Stimulated activated naive CD8-positive, alpha-beta T cell treated with anti-CD3 and anti-CD28 coated beads, Interleukin-15, amount 100 ng/mL, for 72 hours (primary cell): Measurements from ENCODE around the gene CCDC15.
A peak's percentile ranks its signal among the peaks of the same experiment; 100 is the strongest.

Source experiments
- ATAC-seq: fragments of 150-1000 bp; cut with Tn5 transposase; 2 replicates; pipeline ENCODE4 v1.10.0; 2021; ENCODE audit warnings: mild to moderate bottlenecking, moderate library complexity
- DNase-seq, 2 donors: peaks; one replicate each; pipeline ENCODE4 v3.0.0; 2021 to 2022
- H3K27ac Mint-ChIP-seq, 2 donors: one replicate each; pipeline ENCODE4 v1.8.0; 2022; ENCODE audit warnings: mild to moderate bottlenecking in 2 of 2, mixed read lengths in 2 of 2, moderate library complexity in 2 of 2
- H3K27me3 Mint-ChIP-seq: one replicate; pipeline ENCODE4 v1.8.0; 2022; ENCODE audit warnings: mixed read lengths
- H3K4me1 Mint-ChIP-seq: one replicate; pipeline ENCODE4 v1.8.0; 2022; ENCODE audit warnings: mild to moderate bottlenecking, mixed read lengths
- H3K4me3 Mint-ChIP-seq, 2 donors: one replicate each; pipeline ENCODE4 v1.8.0; 2022; ENCODE audit warnings: mild to moderate bottlenecking in 2 of 2, mixed read lengths in 2 of 2, moderate library complexity in 1 of 2
- H3K9me3 Mint-ChIP-seq, 2 donors: one replicate each; pipeline ENCODE4 v1.8.0; 2022; ENCODE audit warnings: mixed read lengths in 2 of 2

Gene CCDC15

DNA sequence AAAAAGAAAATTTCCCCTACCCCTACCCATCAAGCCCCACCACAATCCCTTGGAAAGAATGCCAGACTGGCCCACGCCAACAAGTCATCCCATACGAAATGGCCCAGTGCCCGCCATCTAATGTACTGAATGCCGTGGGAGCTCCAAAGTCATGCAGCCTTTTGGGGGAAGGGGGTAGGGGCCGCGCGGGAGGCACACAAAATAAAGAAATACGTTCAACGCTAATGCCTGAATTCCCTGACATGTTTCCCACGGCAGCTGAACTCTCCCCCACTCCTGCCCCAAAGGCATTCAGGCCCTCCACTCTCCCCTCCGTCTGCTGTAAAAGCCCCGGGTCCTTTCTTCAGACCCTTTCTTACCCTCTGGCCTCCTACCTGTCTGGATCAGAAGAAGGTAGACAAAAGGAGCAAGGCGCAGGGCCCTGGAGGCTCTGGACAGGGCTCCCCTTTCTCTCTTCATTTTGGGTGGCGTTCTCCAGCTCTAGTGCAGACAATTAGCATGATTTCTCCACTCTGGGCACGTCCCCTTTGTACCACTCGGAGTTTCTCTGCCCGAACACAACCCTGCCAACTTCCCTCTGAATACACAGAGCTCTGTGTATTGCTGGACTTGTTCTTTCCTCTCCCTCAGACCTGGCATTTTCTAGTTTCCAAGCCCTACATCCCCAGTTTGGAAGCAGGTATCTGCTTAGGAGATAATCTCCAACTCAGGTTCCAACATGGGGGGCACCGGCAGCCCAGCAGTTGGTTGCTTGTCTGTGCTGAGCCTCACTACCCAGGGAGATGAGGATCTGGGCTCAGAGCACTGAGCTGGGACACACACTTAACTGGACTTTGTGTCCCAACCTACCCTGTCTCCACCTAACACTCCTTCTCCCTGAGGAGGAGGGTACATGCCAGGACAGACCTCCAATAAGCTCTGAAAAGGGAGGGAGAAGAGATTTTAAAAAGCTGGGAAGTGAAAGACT is 18.2 kb upstream of the CCDC15 start, which contains the start of gene HEPACAM:
Gene HEPACAM (minus strand): TSS at position 500 of the 967 bp plus-strand sequence. CDS start 41 bp downstream, at position 459.
- H3K4me3 Mint-ChIP-seq = no peak within 1 kb of the TSS
- H3K27ac Mint-ChIP-seq = peak within 1 kb of the TSS in 1 of 2 donors; percentile 47
- H3K4me1 Mint-ChIP-seq = peaks cover 7% of the 10 kb centered on the region
- ATAC-seq (no peak), DNase-seq (no peak)
- H3K27me3 Mint-ChIP-seq = no peaks in the 10 kb centered on the region
- H3K9me3 Mint-ChIP-seq = no peaks in the 10 kb centered on the region

DNA sequence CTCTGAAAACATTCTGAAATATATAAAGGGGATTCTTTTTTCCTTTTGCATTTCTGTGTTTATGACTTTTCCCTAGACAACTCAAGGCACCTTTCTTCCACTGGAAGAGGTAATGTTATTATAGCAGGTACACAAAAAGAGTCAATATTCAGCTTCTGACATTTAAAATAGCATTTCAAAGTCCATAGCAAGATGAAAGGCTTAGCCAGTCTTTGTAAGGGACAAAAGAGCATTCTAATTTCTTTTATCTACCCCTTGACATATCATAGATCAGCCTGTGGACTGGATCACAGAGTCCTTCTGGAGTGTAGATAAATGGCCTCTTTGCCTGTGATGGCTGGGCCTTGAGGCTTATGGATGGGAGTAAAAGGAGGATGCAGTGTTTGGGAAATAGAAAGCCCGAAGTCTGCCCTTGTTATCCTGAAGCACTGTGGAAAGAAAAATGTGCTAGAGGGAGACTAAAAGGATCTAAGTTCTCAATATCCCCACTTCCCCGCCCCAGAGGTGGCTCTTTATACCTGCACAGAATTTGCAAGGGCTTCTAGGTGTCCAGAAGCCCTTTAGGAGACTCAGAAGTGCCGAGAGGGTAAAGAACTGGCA is 16.6 kb upstream of the CCDC15 start:
- Mint-ChIP-seq H3K27me3 (no peaks in the 10 kb centered on the region), H3K4me3 (no peak overlapping the region), H3K27ac (no peak overlapping the region), H3K4me1 (peaks cover 6% of the 10 kb centered on the region), H3K9me3 (no peaks in the 10 kb centered on the region)
- ATAC-seq = no peak
- DNase-seq = no peak

DNA sequence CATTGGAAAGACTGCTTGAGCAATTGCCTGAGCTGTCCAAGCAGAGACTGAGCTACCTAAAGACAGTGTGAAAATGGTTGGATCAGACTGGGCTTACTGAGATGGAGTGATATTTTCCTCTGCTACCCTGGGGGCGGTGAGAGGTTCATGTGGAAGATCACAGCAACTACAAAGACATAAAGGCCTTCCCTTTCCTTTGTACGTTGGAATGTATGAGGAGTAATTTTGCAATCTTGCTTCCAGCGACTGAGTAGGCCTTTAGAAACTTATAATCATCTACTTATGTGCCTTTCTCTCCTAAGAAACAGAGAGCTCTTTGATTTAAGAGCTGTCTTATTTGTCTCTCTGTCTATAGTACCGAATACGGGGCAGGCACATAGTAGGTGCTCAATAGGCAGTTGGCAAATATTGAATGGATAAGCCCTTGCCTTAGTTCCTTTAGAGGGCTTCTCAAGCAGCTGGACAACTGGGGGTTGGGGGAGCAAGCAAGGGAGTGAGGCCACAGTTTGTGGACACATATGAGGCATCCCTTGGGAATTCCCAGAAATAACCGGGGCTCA is 15.7 kb upstream of the CCDC15 start:
- no peak overlapping the region for H3K27ac Mint-ChIP-seq
- no peaks in the 10 kb centered on the region for H3K9me3 Mint-ChIP-seq
- H3K4me1 Mint-ChIP-seq = peaks cover 14% of the 10 kb centered on the region
- ATAC-seq (no peak), DNase-seq (no peak)
- no peak overlapping the region for H3K4me3 Mint-ChIP-seq
- H3K27me3 Mint-ChIP-seq = no peaks in the 10 kb centered on the region

DNA sequence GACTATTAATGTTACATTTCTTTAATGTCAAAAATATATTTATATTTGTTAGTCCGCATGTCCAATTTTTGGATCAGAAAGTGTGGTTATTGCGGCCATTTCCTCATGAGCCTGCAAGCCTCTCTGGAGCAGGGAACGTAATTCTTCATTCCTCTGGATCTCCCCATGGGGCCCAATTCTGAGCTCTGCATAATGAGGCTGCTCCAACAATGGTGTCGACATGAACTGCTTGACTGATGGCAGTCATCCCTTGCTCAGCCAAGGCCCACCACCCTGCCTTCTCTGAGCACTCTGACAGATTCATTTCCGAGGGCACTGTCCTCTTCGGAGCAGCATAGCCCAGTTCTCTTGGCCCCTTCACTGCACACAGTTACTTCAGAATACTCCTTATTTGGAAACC is 15.0 kb upstream of the CCDC15 start:
- Mint-ChIP-seq H3K9me3 (no peaks in the 10 kb centered on the region), H3K27ac (no peak overlapping the region), H3K4me3 (no peak overlapping the region), H3K27me3 (no peaks in the 10 kb centered on the region), H3K4me1 (peaks cover 21% of the 10 kb centered on the region)
- no peak for ATAC-seq
- no peak for DNase-seq

DNA sequence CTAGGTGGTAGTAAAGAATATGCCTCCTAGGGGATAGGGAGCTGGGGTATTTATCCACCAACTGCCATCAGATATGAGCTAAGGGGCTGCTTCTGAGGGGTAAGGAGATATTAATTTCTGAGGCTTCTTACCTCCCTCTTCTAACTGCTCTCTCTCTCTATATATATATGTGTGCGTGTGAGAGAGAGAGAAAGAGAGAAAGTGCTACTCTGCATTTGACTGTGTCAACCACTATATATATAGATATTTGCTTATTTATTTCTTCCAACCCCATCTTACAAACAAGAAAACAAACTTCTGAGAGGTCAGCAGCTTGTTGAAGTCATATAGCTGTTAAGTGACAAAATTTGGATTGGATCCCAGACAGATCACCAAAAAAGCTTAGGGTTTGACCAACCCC is 12.3 kb upstream of the CCDC15 start:
- H3K4me3 Mint-ChIP-seq = no peak overlapping the region
- no peaks in the 10 kb centered on the region for H3K27me3 Mint-ChIP-seq
- peaks cover 26% of the 10 kb centered on the region for H3K4me1 Mint-ChIP-seq
- no peaks in the 10 kb centered on the region for H3K9me3 Mint-ChIP-seq
- DNase-seq (no peak), ATAC-seq (no peak)
- H3K27ac Mint-ChIP-seq = no peak overlapping the region

DNA sequence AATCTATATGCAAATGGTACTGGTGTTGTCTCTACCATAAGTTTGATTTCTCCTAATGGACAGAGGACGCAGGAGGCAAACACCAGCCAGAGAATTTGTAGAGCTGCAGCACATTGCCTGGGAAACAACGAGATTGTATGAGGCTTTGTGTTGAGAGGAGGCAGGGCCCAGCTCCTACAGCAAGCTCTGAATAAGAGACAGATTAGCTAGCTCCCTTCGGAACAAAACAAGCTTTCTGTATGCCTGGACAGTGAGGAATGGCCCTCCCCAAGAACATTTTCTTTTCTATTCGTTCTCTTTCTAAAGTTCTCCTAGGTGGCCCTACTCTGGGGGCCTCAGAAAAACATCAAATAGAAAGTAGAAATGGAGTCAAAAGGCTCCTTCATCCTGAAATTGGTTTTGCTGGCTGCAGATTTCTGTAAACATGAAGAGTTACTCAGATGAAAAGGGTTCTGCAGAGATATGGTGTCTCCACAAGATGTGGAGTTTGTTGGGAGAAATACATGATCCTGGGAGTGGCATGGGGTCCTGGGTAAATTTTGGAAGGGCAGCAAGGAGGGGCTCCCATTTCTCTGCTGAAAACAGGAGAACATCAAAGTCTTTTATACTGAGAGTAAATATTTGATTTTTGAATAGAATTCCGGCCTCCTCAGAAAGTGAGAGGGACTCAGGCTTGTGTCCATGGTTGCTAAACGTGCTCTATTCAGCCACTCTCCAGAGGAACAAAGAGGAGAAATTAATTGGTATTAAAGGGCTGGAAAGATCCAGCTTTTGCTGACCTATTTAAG is 11.3 kb upstream of the CCDC15 start:
- peaks cover 26% of the 10 kb centered on the region for H3K4me1 Mint-ChIP-seq
- H3K27me3 Mint-ChIP-seq = no peaks in the 10 kb centered on the region
- ATAC-seq (no peak), DNase-seq (no peak)
- peaks cover 0 to 2% of the 10 kb centered on the region in 2 donors for H3K9me3 Mint-ChIP-seq
- no peak overlapping the region for H3K4me3 Mint-ChIP-seq
- H3K27ac Mint-ChIP-seq = peak overlapping the region; percentile 72 to 89

DNA sequence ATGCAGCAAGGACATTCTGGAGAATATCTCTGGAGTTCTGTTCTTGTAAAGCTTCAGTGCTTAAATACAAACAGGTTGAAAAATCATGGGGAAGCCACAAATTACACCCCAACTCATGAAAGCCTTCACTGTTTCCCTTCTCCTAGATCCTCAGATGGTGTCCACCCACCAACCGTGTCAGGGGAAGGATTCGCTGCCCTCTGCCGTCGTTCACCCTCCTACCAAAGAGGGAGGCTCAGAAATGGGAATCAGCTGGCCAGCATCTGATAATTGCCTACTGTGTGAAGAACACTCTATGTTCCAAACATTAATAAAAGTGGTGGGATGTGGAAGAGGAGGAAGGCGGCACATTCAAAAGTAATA is 10.8 kb upstream of the CCDC15 start:
- H3K4me3 Mint-ChIP-seq = no peak overlapping the region
- ATAC-seq (no peak), DNase-seq (no peak)
- H3K4me1 Mint-ChIP-seq = peaks cover 26% of the 10 kb centered on the region
- H3K9me3 Mint-ChIP-seq = peaks cover 1 to 7% of the 10 kb centered on the region in 2 donors
- no peak overlapping the region for H3K27ac Mint-ChIP-seq
- no peaks in the 10 kb centered on the region for H3K27me3 Mint-ChIP-seq

DNA sequence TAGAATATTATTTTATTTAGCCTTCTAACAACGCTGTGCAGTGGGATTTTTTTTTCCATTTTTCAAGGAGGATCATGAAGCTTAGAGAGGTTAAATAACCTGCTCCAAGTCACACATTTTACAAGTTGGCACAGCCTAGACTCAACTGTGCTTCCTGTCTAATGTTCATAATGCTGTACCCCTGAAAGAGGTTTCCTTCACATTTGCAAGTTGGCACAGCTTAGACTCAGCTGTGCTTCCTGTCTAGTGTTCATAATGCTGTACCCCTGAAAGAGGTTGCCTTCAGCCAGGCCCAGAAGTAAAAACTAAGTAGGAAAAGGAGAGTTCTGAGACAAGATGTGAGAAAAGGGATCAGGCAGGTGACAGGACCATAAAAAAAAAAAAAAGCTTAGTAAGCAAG is 10.3 kb upstream of the CCDC15 start:
- ATAC-seq (no peak), DNase-seq (no peak)
- Mint-ChIP-seq H3K27ac (peak overlapping the region in 1 of 2 donors; percentile 74), H3K4me1 (peaks cover 26% of the 10 kb centered on the region), H3K27me3 (no peaks in the 10 kb centered on the region), H3K9me3 (peaks cover 6 to 12% of the 10 kb centered on the region in 2 donors), H3K4me3 (no peak overlapping the region)

DNA sequence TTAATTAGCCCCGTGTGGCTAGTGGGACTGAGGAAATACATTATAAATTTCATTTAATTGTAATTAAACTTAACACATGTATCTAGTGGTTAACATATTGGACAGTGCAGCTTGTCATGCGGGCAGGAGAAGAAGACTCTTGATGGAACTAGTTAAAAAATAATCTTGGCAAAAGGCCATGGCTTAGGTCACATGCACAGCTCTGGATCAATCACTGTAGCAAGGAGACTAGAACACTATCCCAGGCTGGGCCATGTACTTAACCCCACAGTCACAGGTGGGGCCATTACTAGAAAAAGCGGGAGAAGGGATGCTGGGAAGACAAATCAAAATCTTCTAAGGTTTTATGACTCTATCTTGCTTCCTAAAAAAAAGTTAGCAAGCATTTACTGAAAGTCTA is 9.4 kb upstream of the CCDC15 start:
- no peaks in the 10 kb centered on the region for H3K27me3 Mint-ChIP-seq
- no peak overlapping the region for H3K4me3 Mint-ChIP-seq
- H3K4me1 Mint-ChIP-seq = peaks cover 26% of the 10 kb centered on the region
- DNase-seq = no peak
- peaks cover 8 to 15% of the 10 kb centered on the region in 2 donors for H3K9me3 Mint-ChIP-seq
- no peak for ATAC-seq
- H3K27ac Mint-ChIP-seq = peak overlapping the region in 1 of 2 donors; percentile 25

DNA sequence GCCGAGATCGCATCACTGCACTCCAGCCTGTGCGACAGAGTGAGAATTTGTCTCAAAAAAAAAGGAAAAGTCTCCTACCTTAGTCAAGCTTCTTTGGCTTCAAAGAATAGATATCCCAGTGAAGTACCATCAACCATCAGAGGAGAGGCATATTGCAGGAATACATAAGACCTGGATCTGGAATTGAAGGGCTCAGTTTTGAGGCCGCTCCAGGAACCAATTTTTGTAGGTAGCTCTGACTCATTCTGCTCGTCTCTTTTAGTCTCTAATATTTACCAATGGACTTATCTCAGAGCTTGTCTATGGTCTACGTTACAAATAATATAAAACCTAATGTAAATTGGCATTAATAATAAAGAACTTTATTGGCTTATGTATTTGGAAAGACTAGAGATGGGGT is 8.2 kb upstream of the CCDC15 start:
- Mint-ChIP-seq H3K27ac (no peak overlapping the region), H3K27me3 (no peaks in the 10 kb centered on the region), H3K4me3 (no peak overlapping the region), H3K9me3 (peaks cover 8 to 15% of the 10 kb centered on the region in 2 donors), H3K4me1 (peaks cover 26% of the 10 kb centered on the region)
- no peak for ATAC-seq
- no peak for DNase-seq

DNA sequence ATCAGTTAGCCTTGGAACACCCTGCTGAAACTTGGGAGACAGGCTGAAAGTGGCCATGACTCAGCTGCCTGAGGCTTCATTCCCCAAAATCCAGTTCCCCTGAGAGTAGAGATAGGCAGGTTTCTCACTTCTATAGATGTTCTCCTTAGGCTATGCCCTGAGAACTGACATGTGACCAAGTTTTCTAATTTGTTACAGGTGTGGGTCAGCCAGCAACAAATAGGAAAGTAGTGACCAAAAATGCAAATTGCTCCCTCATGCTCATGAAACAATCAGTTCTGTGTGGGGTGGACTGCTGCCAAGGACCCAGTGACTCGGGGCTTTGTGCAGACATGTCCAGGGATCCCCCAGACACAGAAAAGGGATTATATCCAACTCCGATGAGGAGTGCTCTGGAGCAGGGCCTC is 7.3 kb upstream of the CCDC15 start:
- Mint-ChIP-seq H3K9me3 (peaks cover 8 to 15% of the 10 kb centered on the region in 2 donors), H3K4me3 (no peak overlapping the region), H3K27ac (no peak overlapping the region), H3K27me3 (no peaks in the 10 kb centered on the region), H3K4me1 (peaks cover 21% of the 10 kb centered on the region)
- no peak for ATAC-seq
- no peak for DNase-seq

DNA sequence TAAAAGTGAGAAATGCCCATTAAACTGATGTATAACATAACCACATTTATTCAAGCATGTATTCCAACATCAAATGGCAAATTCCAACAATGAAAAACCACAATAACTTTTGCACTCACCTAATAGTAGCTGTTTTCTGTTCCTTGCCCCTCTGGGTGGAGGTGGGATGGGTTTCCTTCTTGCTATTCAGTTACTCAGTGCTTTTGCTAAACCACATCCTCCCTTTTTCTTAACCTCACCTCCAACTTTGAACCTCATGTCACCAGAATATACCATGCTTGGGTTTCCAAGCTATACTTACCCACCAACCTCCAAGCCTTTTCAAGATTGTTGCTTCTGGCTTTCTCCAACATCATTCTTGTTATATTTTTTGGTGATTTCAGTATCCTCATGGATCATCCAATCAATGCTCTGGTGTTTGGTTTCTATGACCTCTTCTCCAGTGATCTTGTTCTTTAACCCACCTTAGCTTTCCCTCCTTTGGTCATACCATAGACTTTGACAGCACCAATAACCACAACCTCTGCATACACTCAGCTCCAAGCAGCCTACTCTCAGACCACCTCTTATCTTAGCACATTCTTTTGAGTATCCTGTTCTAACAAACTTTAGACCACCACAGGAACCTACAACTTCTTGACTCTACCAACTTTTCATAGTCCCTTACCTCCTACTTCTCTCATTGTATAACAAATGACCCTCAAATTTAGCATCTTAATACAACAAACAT is 3.2 kb upstream of the CCDC15 start:
- no peak overlapping the region for H3K27ac Mint-ChIP-seq
- no peaks in the 10 kb centered on the region for H3K27me3 Mint-ChIP-seq
- H3K4me3 Mint-ChIP-seq = no peak overlapping the region
- H3K4me1 Mint-ChIP-seq = no peaks in the 10 kb centered on the region
- peaks cover 8 to 15% of the 10 kb centered on the region in 2 donors for H3K9me3 Mint-ChIP-seq
- ATAC-seq (peak; percentile 52), DNase-seq (peak in 1 of 2 donors; percentile 13)

DNA sequence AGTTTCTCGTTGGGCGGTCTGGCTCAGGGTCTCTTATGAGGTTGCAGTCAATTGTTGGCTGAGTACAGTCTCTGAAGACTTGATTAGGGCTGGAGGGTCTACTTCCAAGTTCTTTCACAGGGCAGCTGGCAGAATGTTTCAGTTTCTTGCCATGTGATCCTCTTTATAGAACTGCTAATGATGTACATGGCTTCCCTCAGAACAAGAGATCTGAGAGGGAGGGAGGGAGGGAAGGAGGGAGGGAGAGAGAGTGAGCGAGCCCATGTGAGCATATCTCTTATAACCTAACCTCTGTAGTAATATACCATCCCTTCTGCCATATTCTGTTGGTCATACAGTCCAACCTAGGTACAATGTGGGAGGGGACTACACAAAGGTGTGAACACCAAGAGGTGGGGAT is 2.7 kb upstream of the CCDC15 start:
- H3K4me3 Mint-ChIP-seq = no peak overlapping the region

DNA sequence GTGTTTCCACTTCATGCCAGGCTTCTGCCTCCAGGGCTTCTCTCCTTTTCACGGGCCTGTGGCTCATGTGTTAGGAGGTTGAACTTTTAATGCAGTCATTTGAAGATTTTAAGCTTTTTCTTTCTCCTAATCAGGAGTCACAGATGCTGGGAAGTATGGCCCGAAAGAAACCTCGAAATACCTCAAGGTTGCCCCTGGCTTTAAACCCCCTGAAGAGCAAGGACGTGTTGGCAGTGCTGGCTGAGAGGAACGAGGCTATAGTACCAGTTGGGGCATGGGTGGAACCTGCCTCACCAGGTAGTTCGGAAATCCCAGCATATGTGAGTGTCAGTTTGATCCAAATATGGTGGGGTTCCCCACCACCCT is 571 bp downstream of the CCDC15 start:
- no peaks in the 10 kb centered on the region for H3K27me3 Mint-ChIP-seq
- H3K27ac Mint-ChIP-seq = no peak overlapping the region
- no peak overlapping the region for H3K4me3 Mint-ChIP-seq
- no peaks in the 10 kb centered on the region for H3K4me1 Mint-ChIP-seq
- no peaks in the 10 kb centered on the region for H3K9me3 Mint-ChIP-seq
- DNase-seq (no peak), ATAC-seq (no peak)

More for the DNA sequence above, 2.7 kb upstream of the CCDC15 start:
- Mint-ChIP-seq H3K27me3 (no peaks in the 10 kb centered on the region), H3K27ac (no peak overlapping the region), H3K4me1 (no peaks in the 10 kb centered on the region), H3K9me3 (peaks cover 8 to 15% of the 10 kb centered on the region in 2 donors)
- ATAC-seq (no peak), DNase-seq (no peak)

DNA sequence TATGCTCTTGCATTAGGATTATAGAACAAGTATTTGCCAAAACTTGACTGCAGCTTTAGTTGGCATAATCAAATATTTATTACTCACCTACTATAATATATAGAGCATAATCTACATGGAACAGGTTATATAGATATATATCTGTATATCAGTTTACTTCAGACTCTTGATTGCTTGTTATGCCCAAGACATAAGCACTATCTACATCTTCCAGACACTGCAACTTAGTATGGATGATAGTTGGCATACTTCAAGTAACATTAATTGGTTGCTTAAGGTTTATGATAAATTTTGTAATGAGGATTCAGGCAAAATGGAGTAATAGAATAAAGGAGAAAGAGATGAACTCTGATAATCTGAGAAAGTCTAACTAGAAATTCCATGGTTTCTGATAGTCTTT is 1.0 kb downstream of the CCDC15 start:
- Mint-ChIP-seq H3K4me3 (no peak overlapping the region), H3K4me1 (no peaks in the 10 kb centered on the region), H3K9me3 (no peaks in the 10 kb centered on the region), H3K27me3 (no peaks in the 10 kb centered on the region), H3K27ac (no peak overlapping the region)
- no peak for DNase-seq
- no peak for ATAC-seq
